Naive thymus-derived CD4-positive, alpha-beta T cell (primary cell): Measurements from ENCODE around the gene AGAP1. TPM values are rescaled to one million over a fixed set of nuclear protein-coding genes. Genes with fewer than 3 reads are reported as not detected.

Experiments used
- ATAC-seq: fragments of 150-1000 bp; cut with Tn5 transposase; 2 replicates; pipeline ENCODE4 v1.10.0; 2021; ENCODE audit warnings: mild to moderate bottlenecking, moderate library complexity
- CTCF ChIA-PET: fragments of 350-600 bp; sonication (Branson Sonifier 250); formaldehyde crosslinking; loops from one replicate; lab custom pipeline; 2021; ENCODE audit warnings: antibody characterized with exemption; lab: Charles Lee
- POLR2A ChIA-PET: fragments of 350-600 bp; sonication (Branson Sonifier 250); formaldehyde crosslinking; loops from one replicate; lab custom pipeline; 2021; ENCODE audit warnings: antibody characterized with exemption, inconsistent platforms; lab: Charles Lee
- DNase-seq, 9 donors: peaks; one replicate each; pipeline versions ENCODE4 v3.0.0 to v3.0.0-alpha.2; 2020 to 2022; ENCODE audit warnings: mixed read lengths in 1 of 9
- H3K27ac ChIP-seq: one replicate; pipeline ENCODE4 v1.7.0; 2013; ENCODE audit warnings: mild to moderate bottlenecking, low read depth, low read length, moderate library complexity
- H3K27me3 ChIP-seq, 2 donors: one replicate each; pipeline ENCODE4 v1.7.0; 2013; ENCODE audit warnings: low read length in 2 of 2, mild to moderate bottlenecking in 2 of 2, moderate library complexity in 2 of 2; ENCODE audit not compliant: control insufficient read depth in 2 of 2, insufficient read depth in 2 of 2
- H3K36me3 ChIP-seq, 3 experiments: 1 replicate in 2 of 3; 2 replicates in 1 of 3; pipeline ENCODE4 v1.7.0; 2013; ENCODE audit warnings: low read length in 3 of 3, mild to moderate bottlenecking in 3 of 3, moderate library complexity in 1 of 3; ENCODE audit not compliant: insufficient read depth in 3 of 3, control insufficient read depth in 2 of 3
- H3K4me1 ChIP-seq, 2 donors: one replicate each; pipeline ENCODE4 v1.7.0; 2013; ENCODE audit warnings: low read length in 2 of 2, mild to moderate bottlenecking in 2 of 2, moderate library complexity in 1 of 2; ENCODE audit not compliant: control insufficient read depth in 2 of 2, insufficient read depth in 2 of 2
- H3K4me3 ChIP-seq: 2 replicates; pipeline ENCODE4 v1.7.0; 2013; ENCODE audit warnings: mild to moderate bottlenecking, low read length
- H3K9me3 ChIP-seq, 3 experiments: 1 replicate in 2 of 3; 2 replicates in 1 of 3; pipeline ENCODE4 v1.7.0; 2013; ENCODE audit warnings: low read length in 3 of 3; ENCODE audit not compliant: control insufficient read depth in 2 of 3
- H3K27ac Mint-ChIP-seq, 9 donors: one replicate each; pipeline ENCODE4 v1.8.0; 2020 to 2022; ENCODE audit warnings: mixed read lengths in 9 of 9, mild to moderate bottlenecking in 8 of 9, moderate library complexity in 5 of 9, inconsistent platforms in 2 of 9
- H3K27me3 Mint-ChIP-seq, 5 donors: one replicate each; pipeline ENCODE4 v1.8.0; 2021 to 2022; ENCODE audit warnings: mixed read lengths in 5 of 5, mild to moderate bottlenecking in 1 of 5
- H3K36me3 Mint-ChIP-seq, 5 donors: one replicate each; pipeline ENCODE4 v1.8.0; 2020 to 2022; ENCODE audit warnings: mixed read lengths in 5 of 5, mild to moderate bottlenecking in 3 of 5, inconsistent platforms in 1 of 5
- H3K4me1 Mint-ChIP-seq, 7 donors: one replicate each; pipeline ENCODE4 v1.8.0; 2020 to 2022; ENCODE audit warnings: mixed read lengths in 7 of 7, mild to moderate bottlenecking in 3 of 7, inconsistent platforms in 1 of 7
- H3K4me3 Mint-ChIP-seq, 10 donors: one replicate each; pipeline ENCODE4 v1.8.0; 2020 to 2022; ENCODE audit warnings: mild to moderate bottlenecking in 10 of 10, mixed read lengths in 10 of 10, moderate library complexity in 6 of 10, inconsistent platforms in 2 of 10
- H3K9me3 Mint-ChIP-seq, 11 donors: one replicate each; pipeline ENCODE4 v1.8.0; 2020 to 2022; ENCODE audit warnings: mixed read lengths in 11 of 11, mild to moderate bottlenecking in 4 of 11, inconsistent platforms in 1 of 11, moderate library complexity in 1 of 11
- intact Hi-C, 2 donors: fragments of 100-400 bp; cut with micrococcal nuclease; formaldehyde crosslinking; loops; one replicate each; pipeline ENCODE4 v1.15.1; 2023
- polyA plus RNA-seq, 2 donors: library from polyadenylated mRNA; unstranded; fragments of 300-500 nt; fragmentation: Illumina TruSeq; gene quantifications; one replicate each; pipeline ENCODE4 v1.2.3, GENCODE V29; 2021
- total RNA-seq, 6 experiments: library from RNA in 5 of 6; stranded (reverse) in 5 of 6; gene quantifications; 1 replicate in 5 of 6; 2 replicates in 1 of 6; pipeline ENCODE4 v1.2.3 and lab custom pipeline; 2021 to 2026

AGAP1 gene
- total and polyA plus RNA-seq, 7 experiments from 2014 or later, result 0.35 to 9.6 (median 0.85) TPM; not detected in 2

- ATAC-seq (no peak), DNase-seq (no peak)
- H3K4me3 Mint-ChIP-seq, result no peak overlapping the region
- Histone ChIP-seq H3K4me3 (no peak overlapping the region), H3K27ac (no peak overlapping the region), H3K36me3 (no peaks in the 10 kb centered on the region), H3K9me3 (peaks cover 0 to 5% (median 0%) of the 10 kb centered on the region in 3 experiments), H3K4me1 (no peaks in the 10 kb centered on the region), H3K27me3 (no peaks in the 10 kb centered on the region)
- H3K9me3 Mint-ChIP-seq, result peaks cover 0 to 14% (median 4%) of the 10 kb centered on the region in 11 donors
- peaks cover 0 to 3% (median 0%) of the 10 kb centered on the region in 5 donors for H3K36me3 Mint-ChIP-seq
- ChIA-PET POLR2A (no interaction called here), CTCF (no interaction called here)
- no peak overlapping the region for H3K27ac Mint-ChIP-seq
- peaks cover 16 to 56% (median 28%) of the 10 kb centered on the region in 5 donors for H3K27me3 Mint-ChIP-seq
- intact Hi-C loops, result no loop called here
- peaks cover 0 to 4% (median 0%) of the 10 kb centered on the region in 7 donors for H3K4me1 Mint-ChIP-seq
Observed at GRCh38 chr2:235866373-235866772, 372.5 kb downstream of the AGAP1 start.

- Mint-ChIP-seq H3K9me3 (peaks cover 0 to 16% (median 5%) of the 10 kb centered on the region in 11 donors), H3K4me3 (no peak overlapping the region), H3K27ac (no peak overlapping the region), H3K4me1 (peaks cover 0 to 4% (median 0%) of the 10 kb centered on the region in 7 donors), H3K27me3 (peaks cover 10 to 41% (median 22%) of the 10 kb centered on the region in 5 donors), H3K36me3 (peaks cover 0 to 5% (median 0%) of the 10 kb centered on the region in 5 donors)
- peaks cover 0 to 5% (median 0%) of the 10 kb centered on the region in 3 experiments for H3K9me3 ChIP-seq
- H3K27ac ChIP-seq, result no peak overlapping the region
- ChIA-PET CTCF (no interaction called here), POLR2A (no interaction called here)
- H3K4me3 ChIP-seq, result no peak overlapping the region
- H3K36me3 ChIP-seq, result no peaks in the 10 kb centered on the region
- H3K4me1 ChIP-seq, result no peaks in the 10 kb centered on the region
- no peaks in the 10 kb centered on the region for H3K27me3 ChIP-seq
- ATAC-seq (no peak), DNase-seq (no peak)
- intact Hi-C loops, result no loop called here
Observed at GRCh38 chr2:235868224-235868623, 374.4 kb downstream of the AGAP1 start.

GRCh38 chr2:235868645-235869044, 374.8 kb downstream of the AGAP1 start:
- no peak for ATAC-seq

GRCh38 chr2:235870515-235870914, 376.7 kb downstream of the AGAP1 start:
- intact Hi-C loops, result no loop called here
- ChIA-PET CTCF (no interaction called here), POLR2A (no interaction called here)
- no peaks in the 10 kb centered on the region for H3K4me1 Mint-ChIP-seq
- no peak overlapping the region for H3K4me3 Mint-ChIP-seq
- Histone ChIP-seq H3K9me3 (peaks cover 0 to 5% (median 0%) of the 10 kb centered on the region in 3 experiments), H3K27me3 (no peaks in the 10 kb centered on the region), H3K4me3 (no peak overlapping the region), H3K27ac (no peak overlapping the region), H3K36me3 (no peaks in the 10 kb centered on the region), H3K4me1 (no peaks in the 10 kb centered on the region)
- DNase-seq, result no peak
- H3K9me3 Mint-ChIP-seq, result peaks cover 0 to 16% (median 5%) of the 10 kb centered on the region in 11 donors
- H3K27ac Mint-ChIP-seq, result no peak overlapping the region
- peaks cover 0 to 21% (median 7%) of the 10 kb centered on the region in 5 donors for H3K27me3 Mint-ChIP-seq
- H3K36me3 Mint-ChIP-seq, result peaks cover 0 to 5% (median 0%) of the 10 kb centered on the region in 5 donors
- ATAC-seq, result no peak

More at GRCh38 chr2:235868645-235869044, 374.8 kb downstream of the AGAP1 start:
- Mint-ChIP-seq H3K36me3 (peaks cover 0 to 5% (median 0%) of the 10 kb centered on the region in 5 donors), H3K27ac (no peak overlapping the region), H3K9me3 (peaks cover 0 to 16% (median 5%) of the 10 kb centered on the region in 11 donors), H3K4me1 (peaks cover 0 to 4% (median 0%) of the 10 kb centered on the region in 7 donors), H3K4me3 (no peak overlapping the region), H3K27me3 (peaks cover 9 to 36% (median 19%) of the 10 kb centered on the region in 5 donors)
- no peaks in the 10 kb centered on the region for H3K36me3 ChIP-seq
- ChIA-PET POLR2A (no interaction called here), CTCF (no interaction called here)
- no peaks in the 10 kb centered on the region for H3K27me3 ChIP-seq
- DNase-seq, result no peak
- no peak overlapping the region for H3K27ac ChIP-seq
- H3K4me1 ChIP-seq, result no peaks in the 10 kb centered on the region
- intact Hi-C loops, result no loop called here
- no peak overlapping the region for H3K4me3 ChIP-seq
- H3K9me3 ChIP-seq, result peaks cover 0 to 5% (median 0%) of the 10 kb centered on the region in 3 experiments

GRCh38 chr2:235876099-235876679, 382.3 kb downstream of the AGAP1 start:
- H3K36me3 Mint-ChIP-seq, result peaks cover 0 to 4% (median 0%) of the 10 kb centered on the region in 5 donors
- H3K4me3 ChIP-seq, result no peak overlapping the region
- POLR2A ChIA-PET, result no interaction called here
- intact Hi-C loops, result no loop called here
- no peak overlapping the region for H3K27ac ChIP-seq
- H3K4me3 Mint-ChIP-seq, result no peak overlapping the region
- H3K27me3 ChIP-seq, result no peaks in the 10 kb centered on the region
- CTCF ChIA-PET, result no interaction called here
- no peak for ATAC-seq
- H3K9me3 Mint-ChIP-seq, result peaks cover 0 to 5% (median 4%) of the 10 kb centered on the region in 11 donors
- no peaks in the 10 kb centered on the region for H3K4me1 Mint-ChIP-seq
- no peaks in the 10 kb centered on the region for H3K4me1 ChIP-seq
- no peak for DNase-seq
- no peaks in the 10 kb centered on the region for H3K9me3 ChIP-seq
- peaks cover 0 to 8% (median 0%) of the 10 kb centered on the region in 5 donors for H3K27me3 Mint-ChIP-seq
- no peak overlapping the region for H3K27ac Mint-ChIP-seq
- no peaks in the 10 kb centered on the region for H3K36me3 ChIP-seq

- intact Hi-C loops, result no loop called here
- peaks cover 0 to 4% (median 0%) of the 10 kb centered on the region in 11 donors for H3K9me3 Mint-ChIP-seq
- no peak overlapping the region for H3K4me3 ChIP-seq
- no peaks in the 10 kb centered on the region for H3K36me3 ChIP-seq
- DNase-seq (no peak), ATAC-seq (no peak)
- H3K4me1 Mint-ChIP-seq, result no peaks in the 10 kb centered on the region
- H3K27ac ChIP-seq, result no peak overlapping the region
- H3K27me3 Mint-ChIP-seq, result peaks cover 0 to 12% (median 0%) of the 10 kb centered on the region in 5 donors
- H3K4me3 Mint-ChIP-seq, result no peak overlapping the region
- no peaks in the 10 kb centered on the region for H3K4me1 ChIP-seq
- ChIA-PET POLR2A (no interaction called here), CTCF (no interaction called here)
- no peaks in the 10 kb centered on the region for H3K27me3 ChIP-seq
- H3K36me3 Mint-ChIP-seq, result no peaks in the 10 kb centered on the region
- H3K9me3 ChIP-seq, result no peaks in the 10 kb centered on the region
- H3K27ac Mint-ChIP-seq, result no peak overlapping the region
Observed at GRCh38 chr2:235877275-235877802, 383.5 kb downstream of the AGAP1 start.
